ENCODE measurements around the gene CHIA.

Gene CHIA

GRCh38 chr1:111274653-111275052 lies 16.0 kb upstream of the CHIA start:
- no peak overlapping the region for H3K27ac ChIP-seq
- no peak for TF ChIP-seq CTCF (conservative IDR thresholded peaks at IDR 0.05)

GRCh38 chr1:111275079-111275478 lies 15.6 kb upstream of the CHIA start:
- no peak for TF ChIP-seq CTCF (conservative IDR thresholded peaks at IDR 0.05)
- no peak overlapping the region for H3K27ac ChIP-seq

DNA sequence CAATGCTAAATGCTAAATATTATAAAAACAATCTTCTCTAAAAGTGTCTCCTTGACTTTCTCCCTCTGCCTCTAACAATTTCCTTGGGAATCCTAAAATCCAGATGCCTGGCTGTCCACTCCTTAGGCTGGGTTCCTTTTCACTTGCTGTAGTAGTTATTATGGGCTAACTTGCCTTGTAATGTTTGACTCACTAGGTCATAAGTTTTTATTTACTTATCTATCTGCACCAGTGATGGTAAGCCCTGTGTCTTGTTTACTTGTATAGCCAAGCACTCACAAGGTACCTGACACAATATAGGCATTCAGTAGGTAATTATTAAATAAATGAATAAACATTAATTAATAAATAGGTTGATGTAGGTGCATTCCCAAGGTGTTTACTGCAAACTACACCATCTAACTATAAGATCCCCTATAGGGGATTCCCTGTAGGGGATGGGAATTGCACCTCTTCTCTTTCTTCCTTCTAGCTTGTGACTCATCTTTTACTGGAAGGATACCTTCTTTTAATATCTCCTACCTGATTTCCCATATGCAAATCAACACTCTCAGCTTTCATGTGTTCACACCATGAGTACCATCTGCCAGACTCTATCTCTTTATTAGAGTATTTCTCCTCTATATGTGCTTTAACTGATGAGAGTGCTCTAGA lies 14.7 kb upstream of the CHIA start:
- TF ChIP-seq CTCF (conservative IDR thresholded peaks at IDR 0.05) = no peak

GRCh38 chr1:111279144-111279543 lies 11.5 kb upstream of the CHIA start:
- TF ChIP-seq CTCF (conservative IDR thresholded peaks at IDR 0.05) = no peak
- no peak overlapping the region for H3K27ac ChIP-seq

More for the DNA sequence above, 14.7 kb upstream of the CHIA start:
- H3K27ac ChIP-seq = no peak overlapping the region

- no peak overlapping the region for H3K27ac ChIP-seq
- TF ChIP-seq CTCF (conservative IDR thresholded peaks at IDR 0.05) = no peak
These were observed 10.4 kb upstream of the CHIA start for GRCh38 chr1:111280267-111280666.

GRCh38 chr1:111281411-111281810 lies 9.2 kb upstream of the CHIA start:
- TF ChIP-seq CTCF (conservative IDR thresholded peaks at IDR 0.05) = no peak
- no peak overlapping the region for H3K27ac ChIP-seq

GRCh38 chr1:111283838-111284237 lies 6.8 kb upstream of the CHIA start:
- TF ChIP-seq CTCF (conservative IDR thresholded peaks at IDR 0.05) = no peak
- no peak overlapping the region for H3K27ac ChIP-seq

Data from VCaP (cell line).